WTC11 (cell line): ENCODE measurements around the gene C6orf136. TPM values are rescaled to one million over a fixed set of nuclear protein-coding genes. Genes with fewer than 3 reads are reported as not detected.

Experiments used
- ATAC-seq: fragments of 200-7000 bp; cut with Tn5 transposase; 2 replicates; pipeline ENCODE4 v1.10.0; 2021; ENCODE audit warnings: mild to moderate bottlenecking, moderate library complexity
- CTCF ChIA-PET: fragments of 300-600 bp; sonication (Branson Sonifier 250); formaldehyde crosslinking; loops from one replicate; lab custom pipeline; 2021; ENCODE audit warnings: antibody characterized with exemption; lab: Charles Lee
- POLR2A ChIA-PET: fragments of 350-600 bp; sonication (Branson Sonifier 250); formaldehyde crosslinking; loops from one replicate; lab custom pipeline; 2021; ENCODE audit warnings: antibody characterized with exemption; lab: Charles Lee
- DNase-seq: peaks from one replicate; pipeline ENCODE4 v3.0.0; 2021; ENCODE audit warnings: low spot score
- H3K27ac Mint-ChIP-seq: 2 replicates; pipeline ENCODE4 v1.8.0; 2021; ENCODE audit warnings: mixed read lengths
- H3K27me3 Mint-ChIP-seq: 2 replicates; pipeline ENCODE4 v1.8.0; 2021; ENCODE audit warnings: low read depth, mild to moderate bottlenecking, moderate library complexity, mixed read lengths
- H3K36me3 Mint-ChIP-seq: 2 replicates; pipeline ENCODE4 v1.8.0; 2021; ENCODE audit warnings: mixed read lengths
- H3K4me1 Mint-ChIP-seq: 2 replicates; pipeline ENCODE4 v1.8.0; 2022; ENCODE audit warnings: mixed read lengths
- H3K4me3 Mint-ChIP-seq: 2 replicates; pipeline ENCODE4 v1.8.0; 2021; ENCODE audit warnings: mild to moderate bottlenecking, moderate library complexity, mixed read lengths
- H3K9me3 Mint-ChIP-seq: 2 replicates; pipeline ENCODE4 v1.8.0; 2021; ENCODE audit warnings: mixed read lengths
- EMX1 ChIP-seq: fragments of 250-450 bp; sonication (Bioruptor Pico); IDR thresholded peaks from 2 replicates; pipeline ENCODE4 v1.8.0; 2021; ENCODE audit warnings: mild to moderate bottlenecking
- GABPB1 ChIP-seq: sonication (generic); formaldehyde crosslinking; IDR thresholded peaks from 2 replicates; pipeline ENCODE4 v1.8.1; 2023; ENCODE audit warnings: mild to moderate bottlenecking, missing genetic modification reagents
- HMGA2 ChIP-seq: fragments of 250-450 bp; sonication (Bioruptor Pico); IDR thresholded peaks from 2 replicates; pipeline ENCODE4 v1.4.0; 2021; ENCODE audit warnings: mild to moderate bottlenecking, moderate library complexity
- KAT7 ChIP-seq: sonication (generic); formaldehyde crosslinking; IDR thresholded peaks from 2 replicates; pipeline ENCODE4 v1.8.1; 2023; ENCODE audit warnings: missing genetic modification reagents, mild to moderate bottlenecking, borderline replicate concordance
- MYBL2 ChIP-seq: sonication (generic); formaldehyde crosslinking; IDR thresholded peaks from 2 replicates; pipeline ENCODE4 v1.8.1; 2023; ENCODE audit warnings: mild to moderate bottlenecking, moderate library complexity, missing genetic modification reagents
- RORB ChIP-seq: fragments of 250-450 bp; sonication (Bioruptor Pico); IDR thresholded peaks from 2 replicates; pipeline ENCODE4 v1.9.0; 2021; ENCODE audit warnings: mild to moderate bottlenecking
- SMAD4 ChIP-seq: sonication (generic); formaldehyde crosslinking; IDR thresholded peaks from 2 replicates; pipeline ENCODE4 v1.8.0; 2022; ENCODE audit warnings: mild to moderate bottlenecking, missing genetic modification reagents
- SP1 ChIP-seq: sonication (generic); formaldehyde crosslinking; conservative IDR thresholded peaks from 2 replicates; pipeline ENCODE4 v1.8.1; 2022; ENCODE audit warnings: missing genetic modification reagents
- ZNF317 ChIP-seq: sonication (generic); formaldehyde crosslinking; IDR thresholded peaks from 2 replicates; pipeline ENCODE4 v1.8.1; 2023; ENCODE audit warnings: low read depth, mild to moderate bottlenecking, moderate library complexity, missing genetic modification reagents, borderline replicate concordance
- ZNF416 ChIP-seq: fragments of 250-450 bp; sonication (Bioruptor Pico); IDR thresholded peaks from 2 replicates; pipeline ENCODE4 v1.9.0; 2021; ENCODE audit warnings: mild to moderate bottlenecking, inconsistent platforms
- ZNF671 ChIP-seq: fragments of 250-450 bp; sonication (Bioruptor Pico); IDR thresholded peaks from 2 replicates; pipeline ENCODE4 v1.8.0; 2021; ENCODE audit warnings: mild to moderate bottlenecking
- total RNA-seq: library from RNA; stranded (reverse); gene quantifications from 3 replicates; pipeline ENCODE4 v1.2.3, GENCODE V29; 2021
- TF ChIP-seq, protein P1 (sequence below): fragments of 200-600 bp; IDR thresholded peaks from 2 replicates; pipeline ENCODE4 v1.8.0; 2022; ENCODE audit warnings: antibody characterized with exemption
- TF ChIP-seq, protein P2 (sequence below): sonication (generic); formaldehyde crosslinking; IDR thresholded peaks from 2 replicates; pipeline ENCODE4 v1.8.0; 2022; ENCODE audit warnings: mild to moderate bottlenecking, missing genetic modification reagents
- TF ChIP-seq, protein P3 (sequence below): sonication (generic); formaldehyde crosslinking; IDR thresholded peaks from 2 replicates; pipeline ENCODE4 v1.8.1; 2022; ENCODE audit warnings: low read depth, mild to moderate bottlenecking, moderate library complexity, missing genetic modification reagents, borderline replicate concordance
- TF ChIP-seq, protein P4 (sequence below): sonication (generic); formaldehyde crosslinking; IDR thresholded peaks from 2 replicates; pipeline ENCODE4 v1.8.1; 2022; ENCODE audit warnings: mild to moderate bottlenecking, missing genetic modification reagents, moderate library complexity, borderline replicate concordance
- TF ChIP-seq, protein P5 (sequence below): fragments of 250-450 bp; sonication (Bioruptor Pico); IDR thresholded peaks from 2 replicates; pipeline ENCODE4 v1.8.0; 2021; ENCODE audit warnings: mild to moderate bottlenecking
- TF ChIP-seq, protein P6 (sequence below): fragments of 250-450 bp; sonication (Bioruptor Pico); conservative IDR thresholded peaks from 2 replicates; pipeline ENCODE4 v1.9.0; 2021; ENCODE audit warnings: mild to moderate bottlenecking
- TF ChIP-seq, protein P7 (sequence below): fragments of 250-450 bp; sonication (Bioruptor Pico); IDR thresholded peaks from 2 replicates; pipeline ENCODE4 v1.9.0; 2021; ENCODE audit warnings: mild to moderate bottlenecking, borderline replicate concordance
- TF ChIP-seq, protein P8 (sequence below): fragments of 250-450 bp; sonication (Bioruptor Pico); IDR thresholded peaks from 2 replicates; pipeline ENCODE4 v1.9.0; 2021; ENCODE audit warnings: moderate library complexity, mild to moderate bottlenecking, inconsistent platforms, borderline replicate concordance

C6orf136 gene
- total RNA-seq, 1 experiment from 2014 or later, result 26.5 TPM

DNA sequence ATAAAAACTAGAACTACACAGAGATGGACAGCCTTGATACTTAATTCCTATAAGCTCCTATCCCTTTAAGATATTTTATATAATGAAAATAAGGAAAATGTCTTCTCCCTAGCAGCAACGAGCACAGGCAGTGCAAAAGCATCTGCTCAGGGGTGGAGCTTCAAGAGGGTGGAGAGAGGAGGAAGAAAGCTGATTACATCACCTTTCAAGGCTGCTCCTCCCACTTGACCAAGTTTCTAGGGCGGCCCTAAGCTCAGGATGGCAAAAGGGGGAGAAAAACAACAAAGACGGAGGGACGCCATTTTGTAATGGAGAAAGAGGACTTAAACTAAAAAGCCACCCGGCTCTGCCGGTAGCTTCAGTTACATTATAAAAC, 32.1 kb upstream of the C6orf136 start (continued):
- TF ChIP-seq, protein P1, sequence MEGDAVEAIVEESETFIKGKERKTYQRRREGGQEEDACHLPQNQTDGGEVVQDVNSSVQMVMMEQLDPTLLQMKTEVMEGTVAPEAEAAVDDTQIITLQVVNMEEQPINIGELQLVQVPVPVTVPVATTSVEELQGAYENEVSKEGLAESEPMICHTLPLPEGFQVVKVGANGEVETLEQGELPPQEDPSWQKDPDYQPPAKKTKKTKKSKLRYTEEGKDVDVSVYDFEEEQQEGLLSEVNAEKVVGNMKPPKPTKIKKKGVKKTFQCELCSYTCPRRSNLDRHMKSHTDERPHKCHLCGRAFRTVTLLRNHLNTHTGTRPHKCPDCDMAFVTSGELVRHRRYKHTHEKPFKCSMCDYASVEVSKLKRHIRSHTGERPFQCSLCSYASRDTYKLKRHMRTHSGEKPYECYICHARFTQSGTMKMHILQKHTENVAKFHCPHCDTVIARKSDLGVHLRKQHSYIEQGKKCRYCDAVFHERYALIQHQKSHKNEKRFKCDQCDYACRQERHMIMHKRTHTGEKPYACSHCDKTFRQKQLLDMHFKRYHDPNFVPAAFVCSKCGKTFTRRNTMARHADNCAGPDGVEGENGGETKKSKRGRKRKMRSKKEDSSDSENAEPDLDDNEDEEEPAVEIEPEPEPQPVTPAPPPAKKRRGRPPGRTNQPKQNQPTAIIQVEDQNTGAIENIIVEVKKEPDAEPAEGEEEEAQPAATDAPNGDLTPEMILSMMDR, result no peak
- TF ChIP-seq, protein P2, sequence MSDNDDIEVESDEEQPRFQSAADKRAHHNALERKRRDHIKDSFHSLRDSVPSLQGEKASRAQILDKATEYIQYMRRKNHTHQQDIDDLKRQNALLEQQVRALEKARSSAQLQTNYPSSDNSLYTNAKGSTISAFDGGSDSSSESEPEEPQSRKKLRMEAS (CRISPR knock-in tag), result 0 out of 2 replicates have a peak, but pooled peaks have one; percentile 33
- TF ChIP-seq, protein P3, sequence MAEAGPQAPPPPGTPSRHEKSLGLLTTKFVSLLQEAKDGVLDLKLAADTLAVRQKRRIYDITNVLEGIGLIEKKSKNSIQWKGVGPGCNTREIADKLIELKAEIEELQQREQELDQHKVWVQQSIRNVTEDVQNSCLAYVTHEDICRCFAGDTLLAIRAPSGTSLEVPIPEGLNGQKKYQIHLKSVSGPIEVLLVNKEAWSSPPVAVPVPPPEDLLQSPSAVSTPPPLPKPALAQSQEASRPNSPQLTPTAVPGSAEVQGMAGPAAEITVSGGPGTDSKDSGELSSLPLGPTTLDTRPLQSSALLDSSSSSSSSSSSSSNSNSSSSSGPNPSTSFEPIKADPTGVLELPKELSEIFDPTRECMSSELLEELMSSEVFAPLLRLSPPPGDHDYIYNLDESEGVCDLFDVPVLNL (CRISPR knock-in tag), result no peak
- TF ChIP-seq HMGA2, result no peak

DNA sequence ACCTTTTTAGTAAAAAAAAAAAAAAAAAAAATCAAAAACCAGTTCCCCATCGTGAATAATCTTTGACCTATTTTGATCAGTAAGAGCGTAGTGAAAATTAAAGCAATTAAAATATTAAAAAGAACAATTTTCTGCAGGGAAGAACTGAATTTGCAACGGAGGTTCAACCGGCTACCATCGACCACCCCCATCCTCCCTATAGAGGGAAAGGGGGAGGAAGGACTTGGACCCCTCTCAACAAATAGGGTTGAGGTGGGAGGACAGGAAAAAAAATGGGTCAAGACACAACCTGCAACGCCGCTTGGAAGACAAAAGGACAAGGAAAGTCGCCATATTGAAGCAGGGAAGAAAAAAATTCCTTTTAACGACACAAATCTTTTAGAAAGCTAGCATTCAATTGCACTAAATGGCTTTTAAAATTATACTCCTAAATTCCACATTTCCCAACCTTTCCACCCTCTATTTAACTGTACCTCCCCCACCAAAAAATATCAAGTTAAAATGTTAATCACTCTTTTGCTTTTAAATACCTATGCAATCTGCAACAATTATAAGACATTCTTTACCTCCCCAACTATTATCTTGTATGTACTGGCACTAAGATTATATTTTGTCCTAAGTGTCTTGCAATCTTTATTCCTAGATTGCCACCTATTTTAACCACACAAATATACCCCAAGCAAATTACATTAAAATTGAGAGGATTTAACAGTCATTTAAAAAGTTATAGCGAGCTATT, 31.5 kb upstream of the C6orf136 start:
- Mint-ChIP-seq H3K4me3 (peak overlapping the region; percentile 96), H3K36me3 (peaks cover 50% of the 10 kb centered on the region), H3K27ac (peak overlapping the region; percentile 100), H3K4me1 (peaks cover 42% of the 10 kb centered on the region), H3K27me3 (no peaks in the 10 kb centered on the region; the same call in 1 of the 2 replicates), H3K9me3 (no peaks in the 10 kb centered on the region)
- ATAC-seq, result peak; percentile 34
- ChIA-PET POLR2A (interaction anchor here (0.5 to 3.2 kb wide), 20 partner anchors 9 to 785 kb away, joined by 3 to 33 read pairs (median 5); partner anchors contain the start of genes ATAT1, DHX16, FLOT1 and MDC1), CTCF (interaction anchor here (0.6 to 4.1 kb wide), 9 partner anchors 11 to 530 kb away, joined by 3 to 15 read pairs (median 4); no protein-coding TSS in a partner anchor)
- DNase-seq, result no peak
- TF ChIP-seq GABPB1, result no peak
- TF ChIP-seq SMAD4 (CRISPR knock-in tag), result no peak
- TF ChIP-seq ZNF317, result no peak
- TF ChIP-seq ZNF671, result peak; percentile 86; the same call in 1 of the 2 replicates
- TF ChIP-seq EMX1, result peak; percentile 95
- peak; percentile 95 for TF ChIP-seq RORB (CRISPR knock-in tag)
- TF ChIP-seq, protein P4, sequence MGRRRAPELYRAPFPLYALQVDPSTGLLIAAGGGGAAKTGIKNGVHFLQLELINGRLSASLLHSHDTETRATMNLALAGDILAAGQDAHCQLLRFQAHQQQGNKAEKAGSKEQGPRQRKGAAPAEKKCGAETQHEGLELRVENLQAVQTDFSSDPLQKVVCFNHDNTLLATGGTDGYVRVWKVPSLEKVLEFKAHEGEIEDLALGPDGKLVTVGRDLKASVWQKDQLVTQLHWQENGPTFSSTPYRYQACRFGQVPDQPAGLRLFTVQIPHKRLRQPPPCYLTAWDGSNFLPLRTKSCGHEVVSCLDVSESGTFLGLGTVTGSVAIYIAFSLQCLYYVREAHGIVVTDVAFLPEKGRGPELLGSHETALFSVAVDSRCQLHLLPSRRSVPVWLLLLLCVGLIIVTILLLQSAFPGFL (CRISPR knock-in tag), result 0 out of 2 replicates have a peak, but pooled peaks have one; percentile 35
- 0 out of 2 replicates have a peak, but pooled peaks have one; percentile 8 for TF ChIP-seq SP1 (CRISPR knock-in tag)
- TF ChIP-seq MYBL2 (CRISPR knock-in tag), result 0 out of 2 replicates have a peak, but pooled peaks have one; percentile 19
- peak; percentile 94; the same call in 1 of the 2 replicates for TF ChIP-seq ZNF416 (CRISPR knock-in tag)
- TF ChIP-seq, protein P3 (CRISPR knock-in tag), result no peak
- 0 out of 2 replicates have a peak, but pooled peaks have one; percentile 12 for TF ChIP-seq KAT7 (CRISPR knock-in tag)
- no peak for TF ChIP-seq HMGA2
- TF ChIP-seq, protein P5, sequence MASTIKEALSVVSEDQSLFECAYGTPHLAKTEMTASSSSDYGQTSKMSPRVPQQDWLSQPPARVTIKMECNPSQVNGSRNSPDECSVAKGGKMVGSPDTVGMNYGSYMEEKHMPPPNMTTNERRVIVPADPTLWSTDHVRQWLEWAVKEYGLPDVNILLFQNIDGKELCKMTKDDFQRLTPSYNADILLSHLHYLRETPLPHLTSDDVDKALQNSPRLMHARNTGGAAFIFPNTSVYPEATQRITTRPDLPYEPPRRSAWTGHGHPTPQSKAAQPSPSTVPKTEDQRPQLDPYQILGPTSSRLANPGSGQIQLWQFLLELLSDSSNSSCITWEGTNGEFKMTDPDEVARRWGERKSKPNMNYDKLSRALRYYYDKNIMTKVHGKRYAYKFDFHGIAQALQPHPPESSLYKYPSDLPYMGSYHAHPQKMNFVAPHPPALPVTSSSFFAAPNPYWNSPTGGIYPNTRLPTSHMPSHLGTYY (CRISPR knock-in tag), result peak; percentile 93
- TF ChIP-seq, protein P6, sequence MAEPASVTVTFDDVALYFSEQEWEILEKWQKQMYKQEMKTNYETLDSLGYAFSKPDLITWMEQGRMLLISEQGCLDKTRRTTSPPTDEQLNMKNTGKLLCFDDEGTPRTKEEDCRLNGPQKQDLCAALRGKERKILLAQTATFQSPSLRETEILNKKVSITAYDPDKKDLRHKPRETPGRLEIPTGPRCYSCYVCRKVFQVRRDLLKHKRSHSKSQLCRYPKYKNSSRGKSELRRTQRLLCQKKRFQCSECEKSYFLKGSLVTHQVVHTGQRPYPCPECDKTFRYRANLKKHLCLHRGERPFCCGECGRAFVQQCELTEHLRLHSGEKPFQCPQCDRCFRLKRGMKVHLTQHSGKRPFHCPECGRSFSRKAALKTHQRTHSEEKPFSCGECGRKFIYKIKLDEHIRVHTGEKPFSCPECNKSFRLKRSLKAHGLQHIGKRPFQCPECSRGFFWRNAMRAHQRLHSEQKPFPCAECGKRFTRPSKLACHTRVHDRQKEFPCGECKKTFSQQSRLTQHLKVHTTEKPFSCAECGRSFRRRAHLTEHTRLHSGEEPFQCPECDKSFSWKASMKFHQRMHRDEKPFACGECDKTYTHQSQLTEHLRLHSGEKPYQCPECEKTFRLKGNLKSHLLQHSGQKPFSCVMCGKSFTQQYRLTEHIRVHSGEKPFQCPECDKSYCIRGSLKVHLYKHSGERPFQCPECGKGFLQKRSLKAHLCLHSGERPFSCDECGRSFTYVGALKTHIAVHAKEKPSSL (CRISPR knock-in tag), result peak; percentile 95
- TF ChIP-seq, protein P7, sequence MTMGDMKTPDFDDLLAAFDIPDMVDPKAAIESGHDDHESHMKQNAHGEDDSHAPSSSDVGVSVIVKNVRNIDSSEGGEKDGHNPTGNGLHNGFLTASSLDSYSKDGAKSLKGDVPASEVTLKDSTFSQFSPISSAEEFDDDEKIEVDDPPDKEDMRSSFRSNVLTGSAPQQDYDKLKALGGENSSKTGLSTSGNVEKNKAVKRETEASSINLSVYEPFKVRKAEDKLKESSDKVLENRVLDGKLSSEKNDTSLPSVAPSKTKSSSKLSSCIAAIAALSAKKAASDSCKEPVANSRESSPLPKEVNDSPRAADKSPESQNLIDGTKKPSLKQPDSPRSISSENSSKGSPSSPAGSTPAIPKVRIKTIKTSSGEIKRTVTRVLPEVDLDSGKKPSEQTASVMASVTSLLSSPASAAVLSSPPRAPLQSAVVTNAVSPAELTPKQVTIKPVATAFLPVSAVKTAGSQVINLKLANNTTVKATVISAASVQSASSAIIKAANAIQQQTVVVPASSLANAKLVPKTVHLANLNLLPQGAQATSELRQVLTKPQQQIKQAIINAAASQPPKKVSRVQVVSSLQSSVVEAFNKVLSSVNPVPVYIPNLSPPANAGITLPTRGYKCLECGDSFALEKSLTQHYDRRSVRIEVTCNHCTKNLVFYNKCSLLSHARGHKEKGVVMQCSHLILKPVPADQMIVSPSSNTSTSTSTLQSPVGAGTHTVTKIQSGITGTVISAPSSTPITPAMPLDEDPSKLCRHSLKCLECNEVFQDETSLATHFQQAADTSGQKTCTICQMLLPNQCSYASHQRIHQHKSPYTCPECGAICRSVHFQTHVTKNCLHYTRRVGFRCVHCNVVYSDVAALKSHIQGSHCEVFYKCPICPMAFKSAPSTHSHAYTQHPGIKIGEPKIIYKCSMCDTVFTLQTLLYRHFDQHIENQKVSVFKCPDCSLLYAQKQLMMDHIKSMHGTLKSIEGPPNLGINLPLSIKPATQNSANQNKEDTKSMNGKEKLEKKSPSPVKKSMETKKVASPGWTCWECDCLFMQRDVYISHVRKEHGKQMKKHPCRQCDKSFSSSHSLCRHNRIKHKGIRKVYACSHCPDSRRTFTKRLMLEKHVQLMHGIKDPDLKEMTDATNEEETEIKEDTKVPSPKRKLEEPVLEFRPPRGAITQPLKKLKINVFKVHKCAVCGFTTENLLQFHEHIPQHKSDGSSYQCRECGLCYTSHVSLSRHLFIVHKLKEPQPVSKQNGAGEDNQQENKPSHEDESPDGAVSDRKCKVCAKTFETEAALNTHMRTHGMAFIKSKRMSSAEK (CRISPR knock-in tag), result peak; percentile 71
- TF ChIP-seq, protein P8, sequence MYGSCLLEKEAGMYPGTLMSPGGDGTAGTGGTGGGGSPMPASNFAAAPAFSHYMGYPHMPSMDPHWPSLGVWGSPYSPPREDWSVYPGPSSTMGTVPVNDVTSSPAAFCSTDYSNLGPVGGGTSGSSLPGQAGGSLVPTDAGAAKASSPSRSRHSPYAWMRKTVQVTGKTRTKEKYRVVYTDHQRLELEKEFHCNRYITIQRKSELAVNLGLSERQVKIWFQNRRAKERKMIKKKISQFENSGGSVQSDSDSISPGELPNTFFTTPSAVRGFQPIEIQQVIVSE (CRISPR knock-in tag), result peak; percentile 92
